ENCODE results near the gene FTSJ1. TPM values are rescaled to one million over a fixed set of nuclear protein-coding genes. Genes with fewer than 3 reads are reported as not detected.

Gene FTSJ1
- total and polyA plus RNA-seq, 2 of the 4 experiments (the other 2 are of a cell fraction) = 50.8 to 59.9 TPM

GRCh38 chrX:48478806-48479205 is 2.8 kb downstream of the FTSJ1 start:
- H4K20me1 ChIP-seq (ENCODE audit: insufficient read depth, low read length) = no peaks in the 10 kb centered on the region; the same call in 1 of the 2 replicates
- H3K36me3 ChIP-seq (ENCODE audit: control insufficient read depth, insufficient read depth, low read length) = peaks cover 12% of the 10 kb centered on the region; the same call in 1 of the 2 replicates
- H3K4ac ChIP-seq (ENCODE audit: low read depth, low read length) = no peak overlapping the region
- H3K23ac ChIP-seq (ENCODE audit: low read depth, low read length) = no peak overlapping the region
- POLR2A ChIA-PET (ENCODE audit: unreplicated experiment) = no interaction called here
- ATAC-seq (ENCODE audit: low read depth) = no peak
- dilution Hi-C loops (cut with HindIII; ENCODE audit: low sequenced_read_pairs, unreplicated experiment) = no loop called here
- H3K9me1 ChIP-seq (ENCODE audit: insufficient read depth, low read length) = peaks cover 7% of the 10 kb centered on the region
- H2AK5ac ChIP-seq (ENCODE audit: low read depth, low read length) = no peak overlapping the region
- no peak overlapping the region for H4K91ac ChIP-seq (ENCODE audit: insufficient read depth, low read depth, low read length)
- BruUV-seq (replicated peaks) = no TSS peak
- CTCF ChIA-PET = no interaction called here
- H2BK5ac ChIP-seq (ENCODE audit: low read depth, low read length, poor library complexity, severe bottlenecking) = no peak overlapping the region
- no peak overlapping the region for H3K9ac ChIP-seq (ENCODE audit: low read depth, low read length)
- H3K79me1 ChIP-seq (ENCODE audit: low read depth in 1 of 2, low read length in 2 of 2) = peaks cover 0 to 23% of the 10 kb centered on the region in 2 experiments; a peak in 2 of 4 replicates
- intact Hi-C loops (cut with micrococcal nuclease) = no loop called here
- H2BK20ac ChIP-seq (ENCODE audit: low read depth, low read length) = no peak overlapping the region
- H3K9me3 ChIP-seq (ENCODE audit: control insufficient read depth, insufficient read depth, low read length) = no peaks in the 10 kb centered on the region
- H3K18ac ChIP-seq (ENCODE audit: low read depth, low read length) = no peak overlapping the region
- no peaks in the 10 kb centered on the region for H3K27me3 ChIP-seq (ENCODE audit: control insufficient read depth, insufficient read depth, low read length)
- no peak overlapping the region for H4K5ac ChIP-seq (ENCODE audit: low read depth, low read length)
- no peak overlapping the region for H3K4me2 ChIP-seq (ENCODE audit: low read depth, low read length)
- no peak overlapping the region for H2BK120ac ChIP-seq (ENCODE audit: low read depth, low read length)
- H3K4me1 ChIP-seq (ENCODE audit: control insufficient read depth, insufficient read depth, low read length) = no peaks in the 10 kb centered on the region
- no peak overlapping the region for H2AFZ ChIP-seq (replicated peaks; ENCODE audit: low read length, poor library complexity)
- no peak overlapping the region for H3K56ac ChIP-seq (ENCODE audit: extremely low read depth, insufficient read depth, low read length)
- H3K4me3 ChIP-seq (ENCODE audit: insufficient read depth, low read depth, low read length) = no peak overlapping the region
- TF ChIP-seq BHLHE40 (IDR thresholded peaks at IDR 0.05; ENCODE audit: low read depth, low read length) = no peak
- no peak for TF ChIP-seq USF2 (IDR thresholded peaks at IDR 0.05; ENCODE audit: low read depth, low read length)
- TF ChIP-seq RFX5 (IDR thresholded peaks at IDR 0.05; ENCODE audit: low read depth, low read length) = no peak
- no peak for TF ChIP-seq RCOR1 (IDR thresholded peaks at IDR 0.05; ENCODE audit: insufficient replicate concordance, low read length)
- H2BK15ac ChIP-seq (ENCODE audit: low read depth, low read length) = no peak overlapping the region
- no peak overlapping the region for H4K8ac ChIP-seq (ENCODE audit: low read depth in 2 of 2, low read length in 2 of 2)
- WGBS, 2 experiments (ENCODE audit: extremely low coverage in 2 of 2, insufficient read length in 1 of 2) = no CpG with 5 or more reads among the region's 5 CpGs
- H3K27ac ChIP-seq (ENCODE audit: insufficient read depth, low read length) = no peak overlapping the region
- in situ Hi-C loops (cut with MboI; ENCODE audit: low sequenced_read_pairs) = no loop called here
- H3K14ac ChIP-seq (replicated peaks; ENCODE audit: low read depth, low read length) = no peak overlapping the region
- no peak overlapping the region for H2AK9ac ChIP-seq (replicated peaks; ENCODE audit: low read depth, low read length, poor library complexity)
- no peak for DNase-seq
